Ishikawa (cell line): ENCODE results near the gene LRP1.

Source experiments
- CEBPB ChIP-seq: IDR thresholded peaks from 2 replicates; pipeline ENCODE4 v1.6.1; 2012
- CREB1 ChIP-seq: IDR thresholded peaks from 2 replicates; pipeline ENCODE4 v1.6.1; 2012; ENCODE audit warnings: low read depth
- EGR1 ChIP-seq: IDR thresholded peaks from 2 replicates; pipeline ENCODE4 v1.6.1; 2012
- EP300 ChIP-seq: IDR thresholded peaks from 2 replicates; pipeline ENCODE4 v1.6.1; 2012; ENCODE audit warnings: borderline replicate concordance
- FOXM1 ChIP-seq: IDR thresholded peaks from 2 replicates; pipeline ENCODE4 v1.6.1; 2012; ENCODE audit warnings: low read depth, borderline replicate concordance
- MAX ChIP-seq: IDR thresholded peaks from 2 replicates; pipeline ENCODE4 v1.6.1; 2012
- NFIC ChIP-seq: IDR thresholded peaks from 2 replicates; pipeline ENCODE4 v1.6.1; 2012
- RAD21 ChIP-seq: IDR thresholded peaks from 2 replicates; pipeline ENCODE4 v1.6.1; 2012; ENCODE audit warnings: low read depth
- REST ChIP-seq: IDR thresholded peaks from 2 replicates; pipeline ENCODE4 v1.6.1; 2012; ENCODE audit warnings: low read depth, mild to moderate bottlenecking
- TAF1 ChIP-seq: IDR thresholded peaks from 2 replicates; pipeline ENCODE4 v1.6.1; 2012; ENCODE audit warnings: low read depth, mild to moderate bottlenecking
- TCF12 ChIP-seq: IDR thresholded peaks from 2 replicates; pipeline ENCODE4 v1.6.1; 2012; ENCODE audit warnings: low read depth
- TEAD4 ChIP-seq: IDR thresholded peaks from 2 replicates; pipeline ENCODE4 v1.6.1; 2012
- USF1 ChIP-seq: IDR thresholded peaks from 2 replicates; pipeline ENCODE4 v1.6.1; 2012
- YY1 ChIP-seq: IDR thresholded peaks from 2 replicates; pipeline ENCODE4 v1.6.1; 2012; ENCODE audit warnings: low read depth
- ZBTB7A ChIP-seq: IDR thresholded peaks from 2 replicates; pipeline ENCODE4 v1.6.1; 2012; ENCODE audit warnings: low read depth

The LRP1 gene

GRCh38 chr12:57187222-57188089 is 59.2 kb downstream of the LRP1 start:
- TF ChIP-seq ZBTB7A (no peak), NFIC (peak; percentile 20; the same call in 1 of the 2 replicates)

GRCh38 chr12:57188090-57188425 is 59.8 kb downstream of the LRP1 start:
- TF ChIP-seq REST (no peak), ZBTB7A (no peak), TAF1 (no peak), EGR1 (no peak), NFIC (no peak), TEAD4 (no peak), RAD21 (no peak), CEBPB (no peak), MAX (no peak), USF1 (no peak), FOXM1 (no peak), TCF12 (no peak), CREB1 (no peak), EP300 (no peak), YY1 (no peak)

GRCh38 chr12:57190037-57190436 is 61.8 kb downstream of the LRP1 start:
- TF ChIP-seq FOXM1 (no peak), TCF12 (no peak), MAX (no peak), YY1 (no peak)

GRCh38 chr12:57190821-57191220 is 62.5 kb downstream of the LRP1 start:
- TF ChIP-seq TEAD4 (no peak), CEBPB (no peak), MAX (no peak), EGR1 (no peak), TCF12 (no peak), ZBTB7A (no peak), TAF1 (no peak), USF1 (no peak), NFIC (no peak), CREB1 (no peak), EP300 (no peak), REST (no peak), RAD21 (no peak), YY1 (no peak)

GRCh38 chr12:57191410-57191809 is 63.1 kb downstream of the LRP1 start:
- TF ChIP-seq USF1 (no peak), CEBPB (no peak), TCF12 (no peak), EP300 (no peak), MAX (no peak), NFIC (no peak), ZBTB7A (no peak), TAF1 (no peak), YY1 (no peak), RAD21 (no peak), TEAD4 (no peak), EGR1 (no peak), FOXM1 (no peak), CREB1 (no peak)
